Stimulated activated CD4-positive, alpha-beta T cell treated with anti-CD3 and anti-CD28 coated beads, Interleukin-15, amount 100 ng/mL, for 48 hours (primary cell): Measurements from ENCODE around the gene CNGA4.
A peak's percentile ranks its signal among the peaks of the same experiment; 100 is the strongest.
"Not testable (repeated sequence)": the region's sequence is repeated elsewhere in the genome, so short reads cannot be mapped to it uniquely, and the experiment has no call there.

Experiments
- DNase-seq, 2 donors: peaks; one replicate each; pipeline ENCODE4 v3.0.0-alpha.2; 2020; ENCODE audit warnings: low read depth in 2 of 2

The CNGA4 gene

DNA sequence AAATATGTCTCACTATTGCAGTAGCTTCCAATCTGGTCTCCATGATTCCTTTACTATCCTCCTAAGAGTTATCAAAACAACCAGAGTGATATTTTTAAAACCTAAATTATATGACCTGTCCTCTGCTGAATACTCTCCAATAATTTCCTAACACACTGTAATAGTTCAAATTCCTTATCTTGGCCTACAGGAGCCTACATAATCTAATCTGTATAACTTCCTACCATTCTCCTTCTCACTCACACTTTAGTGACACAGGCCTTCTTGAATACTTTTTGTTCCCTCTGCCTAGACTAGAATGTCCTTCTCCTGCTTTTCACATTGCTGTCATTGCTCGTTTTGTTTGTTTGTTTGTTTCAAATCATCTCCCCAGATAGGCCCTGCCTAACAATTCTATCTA, 13.9 kb upstream of the CNGA4 start:
- no peak for DNase-seq

DNA sequence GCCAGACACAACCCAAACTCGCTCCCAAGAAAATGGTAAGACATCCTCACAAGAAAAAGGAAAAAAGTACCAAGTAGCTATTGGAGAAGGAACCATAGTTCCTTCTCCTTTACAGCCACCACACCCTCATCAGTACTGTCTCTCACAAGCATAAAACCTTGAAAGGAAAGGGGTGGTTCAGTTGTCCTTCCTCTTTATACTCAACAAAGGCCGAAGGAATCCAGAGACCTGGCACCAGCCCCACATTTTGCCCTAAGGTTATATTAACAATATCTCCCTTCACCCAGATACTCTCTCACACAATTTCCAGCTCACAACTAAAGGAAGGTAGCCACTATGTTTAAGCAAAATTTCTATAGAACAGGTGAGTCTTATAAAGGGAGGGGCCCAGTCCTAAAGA, 13.0 kb upstream of the CNGA4 start:
- DNase-seq, result no peak

DNA sequence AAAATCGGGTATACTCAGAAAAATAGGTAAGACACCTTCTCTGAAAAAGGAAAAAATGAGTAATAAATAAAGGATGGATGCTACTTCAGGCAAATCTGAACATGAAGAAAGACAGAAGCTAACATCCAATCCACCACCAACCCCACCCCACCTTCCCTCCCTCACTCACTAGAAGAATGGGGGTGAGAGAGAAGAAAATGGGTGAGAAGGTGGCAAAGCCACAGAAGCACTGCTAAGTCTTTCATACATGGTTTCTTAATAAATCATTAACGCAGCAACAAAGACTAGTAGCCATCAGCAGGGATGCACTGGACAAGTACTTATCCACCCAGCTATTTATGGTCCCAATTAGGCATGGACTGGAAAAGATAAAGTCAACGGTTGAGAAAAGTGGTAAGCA, 10.4 kb upstream of the CNGA4 start:
- no peak for DNase-seq

DNA sequence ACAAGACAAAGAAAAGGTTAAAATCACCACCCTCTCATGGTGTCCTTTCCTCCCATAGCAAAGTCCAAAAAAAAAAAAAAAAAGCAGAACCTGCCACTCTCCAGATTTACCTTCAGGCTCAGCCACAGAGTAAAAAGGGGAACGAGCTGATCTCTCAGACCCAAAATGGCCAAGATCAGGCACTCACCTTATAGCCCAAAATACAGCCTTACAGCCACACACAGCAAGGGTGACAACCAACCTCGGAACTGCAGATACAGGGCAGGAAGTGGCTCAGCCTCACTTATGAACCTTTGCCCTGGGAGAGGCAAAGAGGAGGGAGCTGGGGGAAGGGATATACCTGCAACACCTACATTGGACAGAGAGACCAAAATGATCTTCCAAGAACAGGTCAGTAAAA, 9.0 kb upstream of the CNGA4 start:
- DNase-seq, result no peak

DNA sequence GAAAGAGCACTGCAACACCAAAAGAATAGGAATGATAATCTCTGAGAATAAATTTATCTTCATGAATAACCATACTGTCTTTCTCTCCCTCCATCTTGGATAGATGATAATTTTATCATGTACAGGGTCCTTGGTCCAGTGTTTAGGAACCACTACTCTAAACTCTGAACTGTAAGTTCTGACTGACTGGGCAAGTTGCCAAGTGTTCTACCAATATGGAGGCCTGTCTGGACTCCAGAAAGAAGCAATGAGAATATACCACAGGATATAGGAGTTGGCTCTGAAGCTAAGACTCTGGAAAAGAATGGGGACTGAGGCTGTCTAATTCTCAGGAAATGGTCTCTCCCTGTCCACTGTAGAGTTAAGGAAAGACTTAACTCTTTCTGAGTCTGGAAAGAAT, 6.0 kb upstream of the CNGA4 start:
- DNase-seq, result no peak

DNA sequence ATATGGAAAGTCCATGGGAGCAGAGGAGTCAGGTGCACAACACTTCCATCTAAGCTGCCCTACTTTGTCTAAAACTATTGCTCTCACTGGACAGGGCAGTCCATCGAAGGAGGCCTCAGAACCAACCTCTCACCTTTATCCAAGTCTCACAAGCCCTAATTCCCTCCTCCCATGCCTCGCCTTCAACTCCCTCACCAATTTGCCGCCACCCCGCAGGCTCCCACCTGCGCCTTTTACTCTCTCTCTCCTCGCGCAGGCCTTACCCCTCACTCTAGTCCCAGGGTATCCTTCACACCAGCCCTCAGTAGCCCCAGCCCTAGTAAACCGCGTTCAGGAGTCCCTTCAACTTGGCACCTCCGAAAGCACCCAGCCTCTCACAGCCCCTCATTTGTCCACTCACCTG, 4.9 kb upstream of the CNGA4 start:
- peak in 1 of 2 donors; percentile 9 for DNase-seq

DNA sequence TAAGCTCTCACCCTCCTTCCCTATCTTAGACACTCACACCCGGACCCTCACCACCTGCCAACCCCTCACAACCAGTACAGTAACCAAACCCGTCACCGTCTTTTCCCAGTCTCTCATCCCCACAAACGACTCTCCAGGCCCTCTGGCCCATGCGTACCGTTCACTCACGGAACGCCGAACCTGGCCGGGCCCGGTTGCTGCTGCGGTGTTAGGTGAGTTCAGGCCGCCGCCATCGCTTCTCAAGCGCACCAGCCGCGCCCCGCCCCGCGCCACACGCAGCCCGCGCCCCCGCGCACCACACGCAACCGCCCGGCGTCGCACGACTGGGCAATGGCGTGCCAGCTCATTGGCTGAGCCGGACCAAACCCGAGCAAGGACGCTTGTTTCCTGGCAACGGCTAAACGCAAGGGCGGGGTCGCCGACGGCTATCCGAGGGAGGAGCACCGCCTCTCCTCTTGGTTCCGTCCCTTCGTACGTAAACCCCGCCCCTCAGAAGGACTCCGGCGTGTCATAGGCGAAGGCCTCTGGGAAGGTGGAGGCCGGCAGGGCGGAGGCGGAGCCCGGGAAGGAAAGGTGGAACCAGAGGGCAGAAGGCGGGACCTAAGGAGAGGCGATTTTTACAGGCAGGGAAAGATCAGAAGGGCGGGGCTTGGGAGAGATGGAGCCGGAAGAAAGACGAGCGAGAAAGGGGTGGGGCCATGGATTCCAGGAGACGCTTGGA, 4.3 kb upstream of the CNGA4 start, which contains the start of gene FHIP1B:
Gene FHIP1B (minus strand): TSS at position 250 of the 721 bp plus-strand sequence. CDS start 10,120 bp downstream, outside the sequence.
- DNase-seq, result peak; percentile 100

DNA sequence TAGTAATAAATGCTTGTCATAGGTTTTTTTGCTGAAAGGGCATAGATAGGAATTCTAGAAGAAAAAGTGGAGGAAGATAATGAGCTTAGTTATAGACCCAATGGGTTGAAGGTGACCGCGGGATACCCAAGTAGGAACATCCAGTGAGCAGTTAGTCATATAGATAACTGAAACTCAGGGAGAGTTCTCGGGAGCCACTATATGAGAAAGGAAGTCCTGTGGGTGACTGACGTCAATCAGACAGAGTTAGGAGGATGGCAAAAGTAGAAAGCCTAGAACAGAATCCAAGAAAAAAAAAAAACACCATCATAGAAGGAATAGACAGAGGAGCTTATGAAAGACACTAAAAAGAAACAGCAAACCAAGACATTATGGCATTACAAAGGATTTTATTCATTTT, 1.6 kb upstream of the CNGA4 start:
- no peak for DNase-seq

DNA sequence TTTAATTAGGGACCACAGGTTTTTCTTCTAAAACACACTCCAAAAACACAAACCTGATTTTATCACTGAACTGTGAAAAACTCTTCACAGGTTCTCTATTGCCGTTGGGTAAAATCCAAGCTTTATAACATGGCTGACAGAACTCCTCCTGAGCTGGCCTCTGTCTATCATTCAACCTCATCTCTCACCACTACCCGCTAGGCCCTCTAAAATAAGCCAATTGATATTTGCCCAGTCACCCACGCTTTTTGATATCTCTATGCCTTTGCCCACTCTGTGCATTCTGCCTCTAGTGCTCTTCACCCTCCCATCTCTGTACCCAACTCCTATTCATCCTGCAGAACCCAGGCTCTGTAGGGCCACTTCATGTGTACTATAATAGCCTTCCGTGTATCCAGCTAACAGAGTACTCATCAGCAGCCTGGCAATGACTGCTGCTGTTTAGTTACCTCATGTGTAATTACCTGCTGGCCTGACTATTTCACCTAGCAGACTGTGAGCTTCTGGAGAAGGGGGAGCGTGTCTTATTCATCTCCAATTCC, 1.1 kb upstream of the CNGA4 start:
- no peak for DNase-seq

DNA sequence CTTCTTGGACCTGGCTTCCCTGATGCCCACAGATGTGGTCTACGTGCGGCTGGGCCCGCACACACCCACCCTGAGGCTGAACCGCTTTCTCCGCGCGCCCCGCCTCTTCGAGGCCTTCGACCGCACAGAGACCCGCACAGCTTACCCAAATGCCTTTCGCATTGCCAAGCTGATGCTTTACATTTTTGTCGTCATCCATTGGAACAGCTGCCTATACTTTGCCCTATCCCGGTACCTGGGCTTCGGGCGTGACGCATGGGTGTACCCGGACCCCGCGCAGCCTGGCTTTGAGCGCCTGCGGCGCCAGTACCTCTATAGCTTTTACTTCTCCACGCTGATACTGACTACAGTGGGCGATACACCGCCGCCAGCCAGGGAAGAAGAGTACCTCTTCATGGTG, 1.2 kb downstream of the CNGA4 start:
- no peak for DNase-seq

DNA sequence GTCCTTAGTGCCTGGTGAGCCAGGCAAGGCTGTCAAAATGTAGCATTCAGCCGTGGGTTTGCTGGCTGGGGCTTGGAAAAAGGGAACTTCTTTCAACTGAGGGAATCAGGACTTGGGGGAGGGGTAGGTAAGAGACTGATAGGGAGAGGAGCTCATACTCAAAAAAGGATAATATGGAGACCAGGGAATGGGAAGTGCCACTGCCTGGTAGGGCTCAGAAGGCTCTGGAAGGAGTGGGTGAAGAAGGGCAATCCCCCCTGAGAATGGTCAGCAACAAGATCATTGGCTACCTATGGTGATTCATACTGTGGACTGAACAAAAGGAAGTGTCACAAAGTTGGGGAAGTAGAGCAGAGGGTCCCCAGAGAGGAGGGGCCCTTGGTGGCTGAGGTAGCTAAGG, 1.9 kb downstream of the CNGA4 start:
- no peak for DNase-seq

DNA sequence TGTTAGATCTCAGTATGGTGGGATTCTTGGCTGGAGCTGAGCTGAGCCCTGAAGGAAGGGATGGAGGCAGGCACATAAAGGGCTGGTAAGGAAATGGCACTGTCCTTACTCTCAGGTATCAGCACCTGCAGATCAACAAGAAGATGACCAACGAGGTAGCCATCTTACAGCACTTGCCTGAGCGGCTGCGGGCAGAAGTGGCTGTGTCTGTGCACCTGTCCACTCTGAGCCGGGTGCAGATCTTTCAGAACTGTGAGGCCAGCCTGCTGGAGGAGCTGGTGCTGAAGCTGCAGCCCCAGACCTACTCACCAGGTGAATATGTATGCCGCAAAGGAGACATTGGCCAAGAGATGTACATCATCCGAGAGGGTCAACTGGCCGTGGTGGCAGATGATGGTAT, 2.4 kb downstream of the CNGA4 start:
- DNase-seq, result no peak

DNA sequence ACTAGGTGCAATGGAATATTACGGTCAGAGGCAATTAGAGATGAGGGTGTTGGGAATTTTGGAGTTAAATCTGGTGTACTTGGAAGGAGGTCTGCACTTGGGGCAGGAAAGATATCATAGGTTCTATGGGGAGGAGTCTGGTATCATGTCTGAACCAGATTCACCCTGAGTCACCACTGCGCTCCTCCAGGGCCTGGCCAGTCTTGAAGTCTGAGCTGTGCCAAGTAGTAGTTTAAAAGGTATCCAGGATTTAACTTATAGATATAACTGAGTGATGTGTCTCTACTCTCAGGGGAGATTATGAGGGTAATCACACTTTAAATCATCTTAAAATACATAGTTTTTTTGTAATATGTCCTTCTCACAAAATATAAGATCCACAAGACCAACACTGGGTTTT, 6.6 kb downstream of the CNGA4 start:
- DNase-seq, result no peak

DNA sequence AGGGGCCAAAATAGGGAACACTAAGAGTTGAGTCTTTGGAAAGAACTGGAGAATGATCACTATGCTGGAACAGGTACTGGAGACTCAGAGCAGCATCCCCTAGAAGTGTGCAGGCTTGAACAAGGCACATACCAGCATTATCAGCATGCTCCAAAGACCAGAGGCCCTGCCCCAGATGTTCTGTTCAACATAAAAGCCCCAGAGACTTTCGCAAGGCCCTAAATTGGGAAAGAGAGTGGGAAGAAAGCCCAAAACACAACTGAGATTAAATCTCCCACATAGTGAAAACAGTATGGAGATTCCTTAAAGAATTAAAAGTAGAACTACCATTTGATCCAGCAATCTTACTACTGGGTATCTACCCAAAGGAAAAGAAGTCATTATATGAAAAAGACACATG, 9.4 kb downstream of the CNGA4 start:
- DNase-seq, result no peak

DNA sequence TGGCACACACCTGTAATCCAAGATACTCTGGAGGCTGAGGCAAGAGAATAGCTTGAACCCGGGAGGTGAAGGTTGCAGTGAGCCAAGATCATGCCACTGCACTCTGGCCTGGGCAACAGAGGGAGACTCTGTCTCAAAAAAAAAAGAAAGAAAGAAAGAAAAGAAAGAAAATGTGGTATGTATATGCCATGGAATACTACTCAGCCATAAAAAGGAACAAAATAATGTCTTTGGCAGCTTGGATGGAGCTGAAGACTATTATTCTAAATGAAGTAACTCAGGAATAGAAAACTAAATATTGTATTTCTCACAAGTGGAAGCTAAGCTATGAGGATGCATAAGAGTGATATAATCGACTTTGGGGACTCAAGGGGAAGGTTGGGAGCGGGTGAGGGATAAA, 10.0 kb downstream of the CNGA4 start:
- not testable (repeated sequence) for DNase-seq

DNA sequence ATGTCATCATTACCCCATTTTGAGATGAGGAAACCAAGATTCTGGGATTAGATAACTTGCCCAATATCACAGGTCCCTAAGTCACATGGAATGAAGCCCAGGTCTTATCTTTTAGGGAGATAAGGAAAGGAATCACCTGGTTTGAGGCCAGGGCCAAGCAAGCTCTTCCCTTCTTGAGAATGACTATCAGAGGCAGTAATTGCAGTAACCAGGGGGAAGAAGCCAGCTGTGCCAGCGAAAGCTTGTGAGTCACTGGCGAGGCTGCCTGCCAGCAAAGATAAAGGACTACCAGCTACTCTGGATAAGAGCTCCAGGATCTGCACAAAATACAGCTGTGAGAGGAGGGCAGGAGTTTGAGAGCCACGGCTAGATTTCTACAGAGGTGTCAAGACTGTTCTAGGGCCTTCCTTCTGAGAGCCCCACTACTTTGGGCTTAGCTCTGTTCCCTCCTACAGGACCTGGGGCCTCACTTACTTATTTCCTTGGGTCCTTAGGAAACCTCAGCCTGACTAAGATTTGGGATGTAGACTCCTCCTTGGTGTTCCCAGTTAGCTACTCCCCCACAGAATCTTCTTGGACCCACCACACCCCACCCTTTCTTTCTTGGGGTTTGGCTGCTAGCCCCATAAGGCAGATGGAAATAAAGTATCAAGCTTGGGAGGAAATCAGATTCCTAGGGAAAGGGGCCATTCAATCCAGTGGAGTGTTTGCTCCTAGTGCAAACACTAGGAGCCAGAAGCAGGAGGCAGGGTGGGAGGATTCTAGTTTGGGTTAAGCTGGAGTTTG, 11.1 kb downstream of the CNGA4 start:
- no peak for DNase-seq

DNA sequence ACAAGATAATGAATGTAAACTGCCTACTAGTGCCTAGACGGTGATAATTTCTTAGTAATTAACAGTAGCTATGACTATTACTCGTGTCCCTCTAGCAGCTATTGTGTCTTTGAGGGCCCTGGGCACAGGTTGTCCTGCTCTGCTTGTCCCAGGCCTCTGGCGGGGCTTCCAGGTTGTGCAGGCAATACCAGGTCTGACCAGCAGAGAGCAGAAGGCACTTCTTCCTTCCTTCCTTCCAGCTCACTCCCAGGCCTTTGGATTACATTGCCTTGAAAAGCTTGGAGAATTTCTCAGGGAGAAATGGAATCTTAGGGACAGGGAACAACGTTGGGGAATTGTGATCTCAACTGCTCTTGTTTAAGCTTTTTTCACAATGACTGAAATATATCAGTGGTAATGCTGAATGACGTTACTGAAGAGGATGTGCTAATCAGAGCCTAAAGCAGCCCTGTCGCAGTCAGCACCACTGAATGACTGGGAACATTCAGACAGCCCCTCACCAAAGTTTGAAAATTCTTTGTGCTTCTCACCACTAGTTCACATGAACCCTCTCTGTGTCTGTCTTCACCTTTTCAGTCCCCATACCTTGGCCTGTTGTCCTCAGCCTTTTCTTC, 12.3 kb downstream of the CNGA4 start:
- no peak for DNase-seq

DNA sequence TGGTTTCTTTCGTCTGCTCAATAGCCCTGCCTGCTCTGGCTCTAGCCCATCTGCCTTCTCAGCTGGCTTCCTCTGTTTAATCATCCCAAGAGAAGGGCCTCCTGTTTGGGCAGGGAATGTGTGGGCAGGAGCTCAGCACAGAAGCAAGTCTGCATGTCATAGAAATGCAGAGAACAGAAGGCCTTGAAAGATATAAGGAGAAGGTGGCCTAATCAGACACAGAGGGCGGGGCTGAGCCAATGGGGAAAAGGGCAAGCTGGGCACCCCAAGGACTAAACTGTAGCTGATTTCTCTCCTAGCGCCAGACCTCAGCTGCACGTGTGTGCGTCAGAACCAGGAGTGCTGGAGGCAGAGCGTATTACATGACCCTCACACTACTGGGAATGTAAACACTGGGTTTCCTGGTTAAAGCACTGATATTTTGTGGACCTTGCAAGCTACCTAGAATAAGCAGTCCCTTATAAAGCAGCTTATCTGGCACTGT, 13.1 kb downstream of the CNGA4 start:
- no peak for DNase-seq

DNA sequence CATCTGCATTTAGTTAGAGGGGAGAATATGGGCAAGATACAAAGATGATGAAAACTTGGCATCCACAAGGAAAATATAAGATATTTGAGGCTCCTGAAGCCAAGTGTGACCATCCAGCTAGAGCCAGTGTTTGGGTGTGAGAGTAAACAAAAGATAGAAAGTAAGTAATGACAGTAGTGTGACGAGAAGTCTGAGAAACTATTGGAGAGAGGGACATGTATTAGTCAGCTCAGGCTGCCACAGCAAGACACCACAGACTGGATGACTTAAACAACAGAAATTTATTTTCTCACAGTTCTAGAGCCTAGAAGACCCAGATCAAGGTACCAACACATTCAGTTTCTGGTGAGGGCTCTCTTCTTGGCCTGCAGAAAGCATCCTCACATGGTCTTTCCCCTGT, 14.3 kb downstream of the CNGA4 start:
- DNase-seq, result no peak

DNA sequence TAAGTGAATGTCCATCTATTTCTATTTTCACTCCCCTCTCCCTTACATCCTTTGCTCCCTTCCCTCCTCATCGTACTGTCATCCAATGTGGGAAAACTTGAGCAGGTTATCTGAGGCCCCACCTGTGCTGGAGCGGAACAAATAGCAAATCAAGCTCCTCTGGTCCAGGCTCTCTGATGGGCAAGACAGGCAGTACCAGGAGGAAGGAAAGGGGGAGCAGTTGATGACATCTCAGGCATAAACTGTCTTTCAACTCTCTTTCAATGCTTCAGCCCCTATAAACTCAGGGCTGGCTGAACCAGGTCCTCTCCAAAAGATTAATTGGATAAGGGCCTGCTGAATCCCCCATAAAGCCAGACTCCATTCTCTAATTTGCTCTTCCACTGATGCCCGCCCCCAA, 19.3 kb downstream of the CNGA4 start:
- DNase-seq, result no peak

DNA sequence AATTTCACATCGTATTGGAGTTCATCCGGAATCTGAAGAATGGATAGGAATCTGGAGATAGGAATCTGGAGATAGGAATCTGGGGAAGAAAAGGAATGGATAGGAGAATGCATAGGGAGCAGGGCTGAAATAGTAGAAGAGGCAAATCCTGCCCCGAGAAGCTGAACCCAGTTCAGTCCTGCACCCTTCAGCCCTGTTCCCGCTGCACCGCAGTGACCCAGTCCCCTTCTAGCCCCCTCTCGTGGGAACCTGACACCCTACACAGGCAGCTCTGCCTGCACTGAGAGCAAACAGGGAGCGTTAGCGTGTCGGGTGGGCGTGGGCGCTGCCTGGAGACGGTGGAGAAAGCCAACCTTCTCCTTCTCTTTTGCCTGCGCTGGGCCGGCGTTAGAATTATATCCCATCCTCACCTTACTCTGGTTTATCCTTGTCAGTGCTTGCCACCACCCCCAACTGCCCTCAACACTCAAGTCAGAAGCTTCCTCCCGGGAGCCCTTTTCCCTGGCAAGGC, 19.7 kb downstream of the CNGA4 start:
- no peak for DNase-seq

DNA sequence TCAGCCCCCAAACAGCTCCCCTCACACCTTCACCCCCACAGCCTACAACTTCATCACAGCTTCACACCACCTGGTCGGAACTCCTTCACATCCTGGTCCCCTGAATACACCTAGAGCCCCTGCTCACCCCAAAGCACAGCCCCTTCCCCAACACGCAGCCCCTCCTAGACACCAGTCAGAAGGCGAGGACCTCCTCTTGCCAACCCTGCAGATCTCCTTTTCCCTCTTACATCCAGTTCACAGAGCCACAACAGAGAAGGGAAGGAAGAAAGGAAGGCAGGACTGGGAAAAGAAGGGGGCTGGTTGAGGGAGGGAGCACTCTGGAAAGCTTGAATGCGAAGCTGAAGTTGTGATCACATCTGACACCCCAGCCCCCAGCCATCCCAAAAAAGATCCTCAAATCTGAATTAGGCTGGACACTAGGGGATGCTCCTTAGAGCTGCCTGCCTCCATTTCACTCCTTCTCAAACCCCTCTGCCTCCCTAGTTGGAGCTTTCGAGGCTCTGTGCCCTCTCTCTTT, 21.4 kb downstream of the CNGA4 start:
- DNase-seq, result no peak
